Tibial nerve (tissue), 4 donors: Measurements from ENCODE around the gene OSCAR.
A peak's percentile ranks its signal among the peaks of the same experiment; 100 is the strongest.

Source experiments
- CTCF ChIP-seq, 5 experiments: fragments of 200-600 bp in 3 of 5; fragments of 450-650 bp in 2 of 5; sonication (generic) in 3 of 5; IDR thresholded peaks; one replicate each; pipeline ENCODE4 v1.5.1; 2016 to 2019; ENCODE audit warnings: antibody characterized with exemption in 5 of 5, mild to moderate bottlenecking in 3 of 5, moderate library complexity in 2 of 5
- EP300 ChIP-seq, 2 donors: sonication (generic); formaldehyde crosslinking; IDR thresholded peaks; one replicate each; pipeline ENCODE4 v1.6.1; 2017; ENCODE audit warnings: antibody characterized with exemption in 2 of 2, mild to moderate bottlenecking in 1 of 2

DNA sequence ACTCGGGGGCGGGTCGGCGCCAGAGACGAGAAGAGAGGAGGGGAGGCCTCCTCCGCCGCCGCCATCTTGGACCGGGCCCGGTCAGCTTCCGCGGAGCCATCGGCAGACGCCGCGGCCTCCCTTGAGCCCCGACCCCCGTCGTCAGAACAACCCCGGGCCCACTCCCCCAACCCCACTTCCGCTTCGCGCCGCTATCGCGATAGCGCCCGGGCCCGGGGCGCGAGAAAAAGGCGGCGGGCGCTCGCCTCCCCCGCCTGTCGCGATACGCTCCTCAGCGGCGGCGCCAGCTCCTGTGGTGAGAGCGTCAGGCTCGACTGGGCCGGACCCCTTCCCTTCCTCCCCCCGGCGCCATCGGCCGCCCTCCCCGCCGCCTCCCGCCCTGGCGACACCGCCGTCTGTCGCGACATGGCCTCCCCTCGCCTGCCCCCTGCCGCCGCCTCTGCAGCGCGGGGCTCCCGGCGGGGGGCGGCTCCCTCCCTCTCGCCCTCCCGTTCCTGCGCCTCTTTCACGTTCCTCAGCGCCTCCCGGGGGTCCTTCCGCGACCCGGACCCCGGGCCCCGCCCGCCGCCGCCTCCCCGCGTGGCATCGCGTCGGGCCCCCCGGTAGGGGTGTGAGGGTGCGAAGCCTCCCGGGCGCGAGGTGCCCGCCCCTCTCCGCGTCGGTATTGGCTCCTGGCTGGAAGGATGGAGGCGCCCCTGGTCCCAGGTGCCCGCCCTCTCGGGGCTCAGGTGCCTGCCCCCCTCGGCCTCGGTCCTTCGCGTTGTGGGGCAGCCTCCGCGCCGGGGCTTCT, 37.3 kb upstream of the OSCAR start, which contains the start of gene CNOT3:
- no peak for TF ChIP-seq CTCF (IDR thresholded peaks at IDR 0.05)
- peak; percentile 9 to 92 for TF ChIP-seq EP300 (IDR thresholded peaks at IDR 0.05)
